Liver (tissue), 9 donors: ENCODE data around the gene GALK2. TPM values are rescaled to one million over a fixed set of nuclear protein-coding genes. Genes with fewer than 3 reads are reported as not detected.

Experiments
- DNase-seq: peaks from one replicate; pipeline ENCODE4 v3.0.0-alpha.2; 2017; ENCODE audit warnings: low spot score
- H3K27ac ChIP-seq, 2 donors: one replicate each; pipeline ENCODE4 v1.7.0; 2013; ENCODE audit warnings: inconsistent platforms in 2 of 2, low read length in 2 of 2, control low read depth in 1 of 2, low read depth in 1 of 2, mild to moderate bottlenecking in 1 of 2
- H3K27me3 ChIP-seq, 4 donors: one replicate each; pipeline versions ENCODE4 v1.6.1 to v1.7.0; 2013; ENCODE audit warnings: low read length in 3 of 4, inconsistent platforms in 1 of 4, mild to moderate bottlenecking in 1 of 4, moderate library complexity in 1 of 4; ENCODE audit not compliant: control insufficient read depth in 4 of 4, insufficient read depth in 4 of 4
- H3K36me3 ChIP-seq, 4 donors: one replicate each; pipeline versions ENCODE4 v1.6.1 to v1.7.0; 2013; ENCODE audit warnings: low read length in 3 of 4, mild to moderate bottlenecking in 3 of 4, low read depth in 1 of 4, moderate library complexity in 1 of 4; ENCODE audit not compliant: control insufficient read depth in 4 of 4, insufficient read depth in 3 of 4
- H3K4me1 ChIP-seq, 4 donors: one replicate each; pipeline versions ENCODE4 v1.6.1 to v1.7.0; 2013; ENCODE audit warnings: low read length in 3 of 4, mild to moderate bottlenecking in 3 of 4, moderate library complexity in 1 of 4; ENCODE audit not compliant: control insufficient read depth in 4 of 4, insufficient read depth in 4 of 4
- H3K4me3 ChIP-seq, 3 donors: one replicate each; pipeline versions ENCODE4 v1.6.1 to v1.7.0; 2013; ENCODE audit warnings: low read length in 3 of 3, control low read depth in 1 of 3, low read depth in 1 of 3, mild to moderate bottlenecking in 1 of 3
- H3K9ac ChIP-seq, 2 donors: one replicate each; pipeline ENCODE4 v1.7.0; 2013; ENCODE audit warnings: low read length in 2 of 2, mild to moderate bottlenecking in 2 of 2, moderate library complexity in 2 of 2, control low read depth in 1 of 2, low read depth in 1 of 2
- H3K9me3 ChIP-seq, 4 donors: one replicate each; pipeline versions ENCODE4 v1.6.1 to v1.7.0; 2013; ENCODE audit warnings: low read length in 3 of 4; ENCODE audit not compliant: control insufficient read depth in 4 of 4
- CTCF ChIP-seq: fragments of 150-350 bp; IDR thresholded peaks from 2 replicates; pipeline ENCODE4 v1.5.1; 2017; ENCODE audit warnings: improper control_type of control experiment, low read depth, low read length; ENCODE audit not compliant: missing input control
- FOXA1 ChIP-seq: IDR thresholded peaks from 2 replicates; pipeline ENCODE4 v1.6.1; 2016; ENCODE audit warnings: antibody characterized with exemption
- FOXA2 ChIP-seq: IDR thresholded peaks from 2 replicates; pipeline ENCODE4 v1.6.1; 2016; ENCODE audit warnings: antibody characterized with exemption
- GABPA ChIP-seq, 2 donors: IDR thresholded peaks in 1 of 2; conservative IDR thresholded peaks in 1 of 2; 2 replicates each; pipeline ENCODE4 v1.6.1; 2016; ENCODE audit warnings: antibody characterized with exemption in 2 of 2, mild to moderate bottlenecking in 1 of 2, moderate library complexity in 1 of 2
- HNF4A ChIP-seq, 2 donors: conservative IDR thresholded peaks; 2 replicates each; pipeline ENCODE4 v1.6.1; 2016; ENCODE audit warnings: antibody characterized with exemption in 2 of 2, mild to moderate bottlenecking in 2 of 2
- HNF4G ChIP-seq: IDR thresholded peaks from 2 replicates; pipeline ENCODE4 v1.6.1; 2016; ENCODE audit warnings: antibody characterized with exemption
- JUND ChIP-seq, 2 donors: IDR thresholded peaks; 2 replicates each; pipeline ENCODE4 v1.6.1; 2016; ENCODE audit warnings: antibody characterized with exemption in 2 of 2
- NR2F2 ChIP-seq: IDR thresholded peaks from 2 replicates; pipeline ENCODE4 v1.6.1; 2016; ENCODE audit warnings: antibody characterized with exemption
- RAD21 ChIP-seq, 2 donors: IDR thresholded peaks; 2 replicates each; pipeline ENCODE4 v1.6.1; 2016; ENCODE audit warnings: antibody characterized with exemption in 2 of 2, mild to moderate bottlenecking in 2 of 2
- RXRA ChIP-seq, 2 donors: IDR thresholded peaks; 2 replicates each; pipeline ENCODE4 v1.6.1; 2017 to 2018; ENCODE audit warnings: antibody characterized with exemption in 2 of 2, mild to moderate bottlenecking in 1 of 2
- SP1 ChIP-seq: IDR thresholded peaks from 2 replicates; pipeline ENCODE4 v1.6.1; 2018; ENCODE audit warnings: antibody characterized with exemption, mild to moderate bottlenecking
- TAF1 ChIP-seq: conservative IDR thresholded peaks from 2 replicates; pipeline ENCODE4 v1.6.1; 2016; ENCODE audit warnings: antibody characterized with exemption, mild to moderate bottlenecking
- YY1 ChIP-seq: IDR thresholded peaks from 2 replicates; pipeline ENCODE4 v1.6.1; 2016; ENCODE audit warnings: antibody characterized with exemption, mild to moderate bottlenecking
- WGBS: extraction: QIAGEN DNeasy Blood & Tissue Kit; methylation state at CpG from one replicate; pipeline ENCODE4 v1.1.7; 2013; 5-methylcytosine and 5-hydroxymethylcytosine counted together
- polyA plus RNA-seq, 2 donors: library from polyadenylated mRNA; stranded (reverse) in 1 of 2; unstranded in 1 of 2; fragments of 200-250 nt in 1 of 2; fragments of >200 nt in 1 of 2; fragmentation: Nextera tagmentation in 1 of 2; extraction: Ambion mirVana in 1 of 2; gene quantifications; one replicate each; pipeline versions ENCODE4 v1.2.1 to v1.2.3, GENCODE V29; 2013 to 2015
- total RNA-seq, 2 donors: library from RNA; depleted of rRNA; stranded (reverse); fragments of >200 nt; gene quantifications; one replicate each; pipeline ENCODE4 v1.2.3, GENCODE V29; 2014
- TF ChIP-seq, protein P1 (sequence below): IDR thresholded peaks from 2 replicates; pipeline ENCODE4 v1.6.1; 2016; ENCODE audit warnings: antibody characterized with exemption, mild to moderate bottlenecking
- TF ChIP-seq, protein P2 (sequence below): IDR thresholded peaks from 2 replicates; pipeline ENCODE4 v1.6.1; 2016; ENCODE audit warnings: antibody characterized with exemption
- TF ChIP-seq, protein P3 (sequence below): IDR thresholded peaks from 2 replicates; pipeline ENCODE4 v1.6.1; 2016; ENCODE audit warnings: antibody characterized with exemption
- TF ChIP-seq, protein P4 (sequence below): IDR thresholded peaks from 2 replicates; pipeline ENCODE4 v1.6.1; 2016; ENCODE audit warnings: antibody characterized with exemption
- donor health status: healthy.
- donor health status: healthy.
- donor health status: healthy.
- donor health status: healthy.
- donor health status: healthy.

GALK2 gene
- total RNA-seq: 10 to 100 TPM; 18.1 to 57.0 TPM
- 10 to 100 TPM; 18.5 to 30.4 TPM for polyA plus RNA-seq

- H3K4me1 ChIP-seq: peaks cover 0 to 11% (median 2%) of the 10 kb centered on the region in 4 donors
Measured at GRCh38 chr15:49169880-49170597, at the start of gene GALK2. Gene GALK2, plus strand, starts transcription at chr15:49170247. Its CDS starts 76 bp downstream, at chr15:49170323.

GRCh38 chr15:49120832-49121231, 49.2 kb upstream of the GALK2 start:
- H3K9ac ChIP-seq: no peak overlapping the region
- peaks cover 1 to 8% (median 3%) of the 10 kb centered on the region in 4 donors for H3K36me3 ChIP-seq
- no peaks in the 10 kb centered on the region for H3K4me1 ChIP-seq
- no peak for DNase-seq
- 85% methylated on average over 4 of the region's 4 CpGs for WGBS
- H3K27me3 ChIP-seq: no peaks in the 10 kb centered on the region
- H3K27ac ChIP-seq: no peak overlapping the region
- no peaks in the 10 kb centered on the region for H3K9me3 ChIP-seq
- no peak overlapping the region for H3K4me3 ChIP-seq
- TF ChIP-seq FOXA2 (no peak), RAD21 (IDR thresholded peaks at IDR 0.05) (no peak), FOXA1 (no peak), JUND (IDR thresholded peaks at IDR 0.05) (no peak)
- TF ChIP-seq, protein P1, sequence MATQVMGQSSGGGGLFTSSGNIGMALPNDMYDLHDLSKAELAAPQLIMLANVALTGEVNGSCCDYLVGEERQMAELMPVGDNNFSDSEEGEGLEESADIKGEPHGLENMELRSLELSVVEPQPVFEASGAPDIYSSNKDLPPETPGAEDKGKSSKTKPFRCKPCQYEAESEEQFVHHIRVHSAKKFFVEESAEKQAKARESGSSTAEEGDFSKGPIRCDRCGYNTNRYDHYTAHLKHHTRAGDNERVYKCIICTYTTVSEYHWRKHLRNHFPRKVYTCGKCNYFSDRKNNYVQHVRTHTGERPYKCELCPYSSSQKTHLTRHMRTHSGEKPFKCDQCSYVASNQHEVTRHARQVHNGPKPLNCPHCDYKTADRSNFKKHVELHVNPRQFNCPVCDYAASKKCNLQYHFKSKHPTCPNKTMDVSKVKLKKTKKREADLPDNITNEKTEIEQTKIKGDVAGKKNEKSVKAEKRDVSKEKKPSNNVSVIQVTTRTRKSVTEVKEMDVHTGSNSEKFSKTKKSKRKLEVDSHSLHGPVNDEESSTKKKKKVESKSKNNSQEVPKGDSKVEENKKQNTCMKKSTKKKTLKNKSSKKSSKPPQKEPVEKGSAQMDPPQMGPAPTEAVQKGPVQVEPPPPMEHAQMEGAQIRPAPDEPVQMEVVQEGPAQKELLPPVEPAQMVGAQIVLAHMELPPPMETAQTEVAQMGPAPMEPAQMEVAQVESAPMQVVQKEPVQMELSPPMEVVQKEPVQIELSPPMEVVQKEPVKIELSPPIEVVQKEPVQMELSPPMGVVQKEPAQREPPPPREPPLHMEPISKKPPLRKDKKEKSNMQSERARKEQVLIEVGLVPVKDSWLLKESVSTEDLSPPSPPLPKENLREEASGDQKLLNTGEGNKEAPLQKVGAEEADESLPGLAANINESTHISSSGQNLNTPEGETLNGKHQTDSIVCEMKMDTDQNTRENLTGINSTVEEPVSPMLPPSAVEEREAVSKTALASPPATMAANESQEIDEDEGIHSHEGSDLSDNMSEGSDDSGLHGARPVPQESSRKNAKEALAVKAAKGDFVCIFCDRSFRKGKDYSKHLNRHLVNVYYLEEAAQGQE: no peak
- TF ChIP-seq, protein P2, sequence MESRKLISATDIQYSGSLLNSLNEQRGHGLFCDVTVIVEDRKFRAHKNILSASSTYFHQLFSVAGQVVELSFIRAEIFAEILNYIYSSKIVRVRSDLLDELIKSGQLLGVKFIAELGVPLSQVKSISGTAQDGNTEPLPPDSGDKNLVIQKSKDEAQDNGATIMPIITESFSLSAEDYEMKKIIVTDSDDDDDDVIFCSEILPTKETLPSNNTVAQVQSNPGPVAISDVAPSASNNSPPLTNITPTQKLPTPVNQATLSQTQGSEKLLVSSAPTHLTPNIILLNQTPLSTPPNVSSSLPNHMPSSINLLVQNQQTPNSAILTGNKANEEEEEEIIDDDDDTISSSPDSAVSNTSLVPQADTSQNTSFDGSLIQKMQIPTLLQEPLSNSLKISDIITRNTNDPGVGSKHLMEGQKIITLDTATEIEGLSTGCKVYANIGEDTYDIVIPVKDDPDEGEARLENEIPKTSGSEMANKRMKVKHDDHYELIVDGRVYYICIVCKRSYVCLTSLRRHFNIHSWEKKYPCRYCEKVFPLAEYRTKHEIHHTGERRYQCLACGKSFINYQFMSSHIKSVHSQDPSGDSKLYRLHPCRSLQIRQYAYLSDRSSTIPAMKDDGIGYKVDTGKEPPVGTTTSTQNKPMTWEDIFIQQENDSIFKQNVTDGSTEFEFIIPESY: no peak
- TF ChIP-seq, protein P3, sequence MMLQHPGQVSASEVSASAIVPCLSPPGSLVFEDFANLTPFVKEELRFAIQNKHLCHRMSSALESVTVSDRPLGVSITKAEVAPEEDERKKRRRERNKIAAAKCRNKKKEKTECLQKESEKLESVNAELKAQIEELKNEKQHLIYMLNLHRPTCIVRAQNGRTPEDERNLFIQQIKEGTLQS: no peak

More at GRCh38 chr15:49169880-49170597, at the start of gene GALK2:
- WGBS: 7% methylated on average over 30 of the region's 30 CpGs
- peak; percentile 71 for DNase-seq
- H3K27me3 ChIP-seq: no peaks in the 10 kb centered on the region
- peak within 1 kb of the TSS; percentile 67 to 94 (median 73) for H3K4me3 ChIP-seq
- H3K9ac ChIP-seq: peak within 1 kb of the TSS; percentile 17 to 97
- H3K9me3 ChIP-seq: no peaks in the 10 kb centered on the region
- H3K36me3 ChIP-seq: no peaks in the 10 kb centered on the region
- peak within 1 kb of the TSS; percentile 37 to 91 for H3K27ac ChIP-seq
- TF ChIP-seq JUND (IDR thresholded peaks at IDR 0.05) (peak; percentile 58 to 65), SP1 (peak; percentile 50), YY1 (peak; percentile 65), RAD21 (IDR thresholded peaks at IDR 0.05) (peak; percentile 8 to 48), CTCF (no peak), HNF4G (no peak), NR2F2 (no peak), TAF1 (peak; percentile 70), RXRA (IDR thresholded peaks at IDR 0.05) (peak; percentile 50), FOXA1 (peak; percentile 39), GABPA (IDR thresholded peaks at IDR 0.05 in 1 of 2, conservative IDR thresholded peaks at IDR 0.05 in 1 of 2) (peak in 1 of 2 donors; percentile 86), HNF4A (conservative IDR thresholded peaks at IDR 0.05) (peak; percentile 44 to 61)
- TF ChIP-seq, protein P3: no peak
- TF ChIP-seq, protein P1: peak; percentile 85
- TF ChIP-seq, protein P4, sequence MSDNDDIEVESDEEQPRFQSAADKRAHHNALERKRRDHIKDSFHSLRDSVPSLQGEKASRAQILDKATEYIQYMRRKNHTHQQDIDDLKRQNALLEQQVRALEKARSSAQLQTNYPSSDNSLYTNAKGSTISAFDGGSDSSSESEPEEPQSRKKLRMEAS: peak; percentile 74
